Body of pancreas (tissue), 4 donors: ENCODE results near the gene AGAP1. TPM values are rescaled to one million over a fixed set of nuclear protein-coding genes. Genes with fewer than 3 reads are reported as not detected.

Source experiments
- ATAC-seq: fragments of 150-250 bp; one replicate; pipeline ENCODE4 v1.9.1; 2016
- DNase-seq, 4 donors: peaks; one replicate each; pipeline ENCODE4 v3.0.0-alpha.2; 2019
- H3K27ac ChIP-seq, 4 donors: fragments of 200-600 bp; sonication (generic); 1 replicate in 3 of 4; 2 replicates in 1 of 4; pipeline versions ENCODE4 v1.5.1 to v1.6.1; 2016 to 2019; ENCODE audit warnings: mild to moderate bottlenecking in 1 of 4, mixed read lengths in 1 of 4, moderate library complexity in 1 of 4
- H3K27me3 ChIP-seq, 2 donors: fragments of 200-600 bp; sonication (generic); one replicate each; pipeline ENCODE4 v1.6.0; 2016; ENCODE audit warnings: mild to moderate bottlenecking in 1 of 2
- H3K36me3 ChIP-seq, 2 donors: fragments of 200-600 bp; sonication (generic); replicated peaks in 1 of 2; 2 replicates each; pipeline ENCODE4 v1.5.1; 2016; ENCODE audit warnings: low read depth in 2 of 2; ENCODE audit not compliant: insufficient read depth in 1 of 2
- H3K4me1 ChIP-seq: fragments of 200-600 bp; sonication (generic); one replicate; pipeline ENCODE4 v1.6.0; 2016
- H3K4me3 ChIP-seq, 2 donors: fragments of 200-600 bp; sonication (generic); 1 replicate in 1 of 2; 2 replicates in 1 of 2; pipeline ENCODE4 v1.5.1; 2016 to 2019
- H3K9me3 ChIP-seq, 3 donors: fragments of 200-600 bp; sonication (generic); 1 replicate in 2 of 3; 2 replicates in 1 of 3; pipeline ENCODE4 v1.5.1; 2016
- CTCF ChIP-seq, 7 experiments: fragments of 450-650 bp in 4 of 7; fragments of 200-600 bp in 3 of 7; sonication (generic) in 3 of 7; IDR thresholded peaks; one replicate each; pipeline ENCODE4 v1.5.1; 2016 to 2019; ENCODE audit warnings: antibody characterized with exemption in 7 of 7
- POLR2A ChIP-seq, 3 donors: fragments of 450-650 bp; IDR thresholded peaks; one replicate each; pipeline ENCODE4 v1.6.1; 2016; ENCODE audit warnings: antibody characterized with exemption in 3 of 3, mild to moderate bottlenecking in 2 of 3
- WGBS, 2 donors: methylation state at CpG; one replicate each; pipeline ENCODE4 v1.1.5; 2017; 5-methylcytosine and 5-hydroxymethylcytosine counted together
- intact Hi-C: fragments of 100-400 bp; cut with DNase I; formaldehyde crosslinking; loops from one replicate; pipeline ENCODE4 v1.15.1; 2023
- total RNA-seq, 2 donors: library from RNA; depleted of rRNA; stranded (reverse); fragments of >200 nt; gene quantifications; one replicate each; pipeline ENCODE4 v1.1.0, GENCODE V29; 2016

AGAP1 gene
- total RNA-seq, 2 donors from 2014 or later, result 21.3 to 32.6 TPM

- WGBS, 2 donors, result 76 to 78% methylated on average over 5 of the region's 5 CpGs
- Histone ChIP-seq H3K27me3 (no peaks in the 10 kb centered on the region), H3K4me3 (no peak overlapping the region), H3K36me3 (no peaks in the 10 kb centered on the region), H3K9me3 (no peaks in the 10 kb centered on the region), H3K27ac (no peak overlapping the region), H3K4me1 (peaks cover 31% of the 10 kb centered on the region)
- TF ChIP-seq CTCF (IDR thresholded peaks at IDR 0.05) (no peak), POLR2A (IDR thresholded peaks at IDR 0.05) (no peak)
- DNase-seq (no peak), ATAC-seq (no peak)
- intact Hi-C loops, result no loop called here
These were observed 50.8 kb downstream of the AGAP1 start for GRCh38 chr2:235544689-235544969.

- H3K4me1 ChIP-seq, result peaks cover 31% of the 10 kb centered on the region
- no peak overlapping the region for H3K27ac ChIP-seq
- H3K9me3 ChIP-seq, result no peaks in the 10 kb centered on the region
- intact Hi-C loops, result no loop called here
- 31 to 40% methylated on average over 9 to 11 of the region's 11 CpGs for WGBS, 2 donors
- H3K4me3 ChIP-seq, result no peak overlapping the region
- no peaks in the 10 kb centered on the region for H3K36me3 ChIP-seq
- DNase-seq (peak in 1 of 4 donors; percentile 34), ATAC-seq (no peak)
- TF ChIP-seq POLR2A (IDR thresholded peaks at IDR 0.05), result no peak
- no peak for TF ChIP-seq CTCF (IDR thresholded peaks at IDR 0.05)
- H3K27me3 ChIP-seq, result no peaks in the 10 kb centered on the region
These were observed 51.7 kb downstream of the AGAP1 start for GRCh38 chr2:235545339-235546150.

- intact Hi-C loops, result no loop called here
- WGBS, 2 donors, result 83 to 94% methylated on average over 3 of the region's 3 CpGs
These were observed 52.2 kb downstream of the AGAP1 start for GRCh38 chr2:235546151-235546435.

GRCh38 chr2:235546436-235546835, 52.6 kb downstream of the AGAP1 start:
- H3K4me3 ChIP-seq, result no peak overlapping the region
- intact Hi-C loops, result no loop called here
- H3K36me3 ChIP-seq, result no peaks in the 10 kb centered on the region
- no peaks in the 10 kb centered on the region for H3K27me3 ChIP-seq
- H3K9me3 ChIP-seq, result no peaks in the 10 kb centered on the region
- TF ChIP-seq CTCF (IDR thresholded peaks at IDR 0.05), result no peak
- TF ChIP-seq POLR2A (IDR thresholded peaks at IDR 0.05), result no peak
- ATAC-seq, result no peak
- peaks cover 35% of the 10 kb centered on the region for H3K4me1 ChIP-seq
- no peak overlapping the region for H3K27ac ChIP-seq
- no peak for DNase-seq
- WGBS, 2 donors, result 84 to 86% methylated on average over 9 of the region's 9 CpGs

More at GRCh38 chr2:235546151-235546435, 52.2 kb downstream of the AGAP1 start:
- ATAC-seq (no peak), DNase-seq (no peak)
- H3K4me1 ChIP-seq, result peaks cover 32% of the 10 kb centered on the region
- no peaks in the 10 kb centered on the region for H3K27me3 ChIP-seq
- H3K27ac ChIP-seq, result no peak overlapping the region
- no peaks in the 10 kb centered on the region for H3K36me3 ChIP-seq
- TF ChIP-seq CTCF (IDR thresholded peaks at IDR 0.05), result no peak
- TF ChIP-seq POLR2A (IDR thresholded peaks at IDR 0.05), result no peak
- no peak overlapping the region for H3K4me3 ChIP-seq
- no peaks in the 10 kb centered on the region for H3K9me3 ChIP-seq

GRCh38 chr2:235549735-235550377, 56.0 kb downstream of the AGAP1 start:
- TF ChIP-seq CTCF (IDR thresholded peaks at IDR 0.05) (no peak), POLR2A (IDR thresholded peaks at IDR 0.05) (no peak)
- ATAC-seq (no peak), DNase-seq (no peak)
- H3K9me3 ChIP-seq, result no peaks in the 10 kb centered on the region
- 84 to 90% methylated on average over 15 to 19 of the region's 19 CpGs for WGBS, 2 donors
- H3K36me3 ChIP-seq, result no peaks in the 10 kb centered on the region
- intact Hi-C loops, result no loop called here
- H3K27me3 ChIP-seq, result no peaks in the 10 kb centered on the region
- peaks cover 43% of the 10 kb centered on the region for H3K4me1 ChIP-seq
- no peak overlapping the region for H3K4me3 ChIP-seq
- H3K27ac ChIP-seq, result no peak overlapping the region
